K562 treated with DMSO at 1 percent for 4 hours (cell line): ENCODE results near the gene OR51B5. TPM values are rescaled to one million over a fixed set of nuclear protein-coding genes. Genes with fewer than 3 reads are reported as not detected.

Experiments used
- total RNA-seq: library from RNA; unstranded; fragments of 300-600 nt; gene quantifications from 2 replicates; pipeline ENCODE4 v1.2.3, GENCODE V29; 2022; ENCODE audit not compliant: insufficient read depth

Gene OR51B5, protein sequence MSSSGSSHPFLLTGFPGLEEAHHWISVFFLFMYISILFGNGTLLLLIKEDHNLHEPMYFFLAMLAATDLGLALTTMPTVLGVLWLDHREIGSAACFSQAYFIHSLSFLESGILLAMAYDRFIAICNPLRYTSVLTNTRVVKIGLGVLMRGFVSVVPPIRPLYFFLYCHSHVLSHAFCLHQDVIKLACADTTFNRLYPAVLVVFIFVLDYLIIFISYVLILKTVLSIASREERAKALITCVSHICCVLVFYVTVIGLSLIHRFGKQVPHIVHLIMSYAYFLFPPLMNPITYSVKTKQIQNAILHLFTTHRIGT
- total RNA-seq = 61.3 and 61.7 TPM in 2 replicates

DNA sequence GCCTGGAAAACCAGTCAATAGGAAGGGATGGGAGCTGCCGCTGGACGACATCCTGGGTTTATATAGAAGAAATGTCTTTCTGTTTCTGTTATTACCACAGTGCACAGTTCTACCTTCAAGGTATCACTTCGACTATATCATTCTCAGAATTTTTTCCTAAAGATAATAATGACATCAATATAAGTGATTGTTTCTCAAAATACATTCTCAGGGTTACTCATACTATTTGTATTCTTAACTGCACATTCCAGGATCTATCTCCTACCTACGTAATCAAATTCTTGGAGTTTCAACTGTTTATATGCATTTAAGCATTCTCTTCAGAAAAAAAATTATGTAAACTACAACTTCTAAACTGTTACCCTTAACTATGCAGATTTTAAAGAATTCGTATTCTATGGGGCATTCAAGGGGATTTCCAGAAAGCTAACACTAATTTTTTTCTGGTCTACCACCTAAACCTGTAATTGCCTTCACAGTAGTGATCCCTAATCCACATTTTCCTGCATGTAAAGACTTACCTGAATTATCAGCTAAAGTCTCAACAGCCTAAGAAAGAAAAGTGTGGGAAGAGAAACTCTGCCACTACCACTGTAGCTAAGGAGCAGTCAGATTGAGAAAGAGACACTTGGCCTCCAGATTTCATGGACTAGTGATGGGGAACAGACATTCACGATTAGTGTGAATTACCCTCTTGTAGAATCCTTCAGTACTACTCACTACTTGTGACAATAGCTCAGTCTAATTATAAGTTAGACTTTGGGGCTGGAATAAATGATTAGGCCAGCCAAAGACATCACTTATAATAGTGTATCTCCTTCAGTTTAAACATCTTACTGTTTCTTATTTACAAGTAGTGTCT is at the start of gene OR51B5:
Gene OR51B5, minus strand, starts transcription at position 51 of the 862 bp plus-strand sequence. Its CDS starts 0 bp downstream, at position 51.

GRCh38 chr11:5383576-5383975 is 40.3 kb upstream of the OR51B5 start, which contains the start of gene OR51M1:
Gene OR51M1 (plus strand): TSS chr11:5383812. CDS start chr11:5389399, 5,587 bp downstream.

GRCh38 chr11:5351208-5351607 is 7.9 kb upstream of the OR51B5 start, which contains the start of gene OR51B6:
Gene OR51B6 (plus strand): TSS chr11:5351508. CDS start chr11:5351508, 0 bp downstream.

GRCh38 chr11:5324197-5324596 is 19.1 kb downstream of the OR51B5 start, which contains the start of gene OR51B2:
Gene OR51B2 (minus strand): TSS chr11:5324297. CDS start chr11:5324297, 0 bp downstream.

GRCh38 chr11:5301846-5302245 is 41.5 kb downstream of the OR51B5 start, which contains the start of gene OR51B4:
Gene OR51B4 (minus strand): TSS chr11:5301946. CDS start chr11:5301946, 0 bp downstream.

Other genes with a start within 250 kb of the OR51B5 start
- not detected in 2 replicates for gene OR52A5, start 205.2 kb downstream of the OR51B5 start, total RNA-seq
- not detected in 2 replicates for gene OR52A1, start 188.8 kb downstream of the OR51B5 start, total RNA-seq
- gene OR51V1, start 142.8 kb downstream of the OR51B5 start, total RNA-seq = not detected in 2 replicates
- gene HBB, start 116.5 kb downstream of the OR51B5 start, total RNA-seq = not detected in 2 replicates
- 3.4 TPM in 1 of 2 replicates, not detected in the other for gene HBD, start 109.0 kb downstream of the OR51B5 start, total RNA-seq
- 509 and 521 TPM in 2 replicates for gene HBG1, start 93.7 kb downstream of the OR51B5 start, total RNA-seq
- 2,558 and 2,601 TPM in 2 replicates for gene HBG2, start 88.7 kb downstream of the OR51B5 start, total RNA-seq
- gene HBE1, start 73.6 kb downstream of the OR51B5 start, total RNA-seq = 1,476 and 1,673 TPM in 2 replicates
- 55.4 and 61.8 TPM in 2 replicates for gene OR51B4, start 41.6 kb downstream of the OR51B5 start, total RNA-seq
- gene OR51B2, start 19.2 kb downstream of the OR51B5 start, total RNA-seq = 1.9 and 4.3 TPM in 2 replicates
- gene OR51B6, start 8.0 kb upstream of the OR51B5 start, total RNA-seq = not detected in 2 replicates
- gene OR51M1, start 40.3 kb upstream of the OR51B5 start, total RNA-seq = not detected in 2 replicates
- not detected in 2 replicates for gene OR51Q1, start 78.6 kb upstream of the OR51B5 start, total RNA-seq
- not detected in 2 replicates for gene OR51I1, start 98.0 kb upstream of the OR51B5 start, total RNA-seq
- gene OR51I2, start 105.8 kb upstream of the OR51B5 start, total RNA-seq = not detected in 2 replicates
- gene OR52D1, start 145.2 kb upstream of the OR51B5 start, total RNA-seq = not detected in 2 replicates
- gene UBQLN3, start 166.4 kb upstream of the OR51B5 start, total RNA-seq = not detected in 2 replicates
- 0.44 TPM in 1 of 2 replicates, not detected in the other for gene UBQLNL, start 173.2 kb upstream of the OR51B5 start, total RNA-seq
- not detected in 2 replicates for gene OR52H1, start 205.0 kb upstream of the OR51B5 start, total RNA-seq
- not detected in 2 replicates for gene OR52B6, start 237.4 kb upstream of the OR51B5 start, total RNA-seq